ENCODE measurements around the gene ARID1A. TPM values are rescaled to one million over a fixed set of nuclear protein-coding genes. Genes with fewer than 3 reads are reported as not detected.

ARID1A gene
- total RNA-seq, 4 donors from 2014 or later = 53.3 to 77.2 (median 54.9) TPM

GRCh38 chr1:26692793-26693490, 2.9 kb upstream of the ARID1A start:
- peak overlapping the region; percentile 59 for H3K4me3 ChIP-seq (ENCODE audit: low read depth, poor library complexity, severe bottlenecking)
- DNase-seq (ENCODE audit: low spot score in 2 of 2) = peak; percentile 95 to 98
- no peak for TF ChIP-seq POLR2A (IDR thresholded peaks at IDR 0.05)
- TF ChIP-seq, protein P1, sequence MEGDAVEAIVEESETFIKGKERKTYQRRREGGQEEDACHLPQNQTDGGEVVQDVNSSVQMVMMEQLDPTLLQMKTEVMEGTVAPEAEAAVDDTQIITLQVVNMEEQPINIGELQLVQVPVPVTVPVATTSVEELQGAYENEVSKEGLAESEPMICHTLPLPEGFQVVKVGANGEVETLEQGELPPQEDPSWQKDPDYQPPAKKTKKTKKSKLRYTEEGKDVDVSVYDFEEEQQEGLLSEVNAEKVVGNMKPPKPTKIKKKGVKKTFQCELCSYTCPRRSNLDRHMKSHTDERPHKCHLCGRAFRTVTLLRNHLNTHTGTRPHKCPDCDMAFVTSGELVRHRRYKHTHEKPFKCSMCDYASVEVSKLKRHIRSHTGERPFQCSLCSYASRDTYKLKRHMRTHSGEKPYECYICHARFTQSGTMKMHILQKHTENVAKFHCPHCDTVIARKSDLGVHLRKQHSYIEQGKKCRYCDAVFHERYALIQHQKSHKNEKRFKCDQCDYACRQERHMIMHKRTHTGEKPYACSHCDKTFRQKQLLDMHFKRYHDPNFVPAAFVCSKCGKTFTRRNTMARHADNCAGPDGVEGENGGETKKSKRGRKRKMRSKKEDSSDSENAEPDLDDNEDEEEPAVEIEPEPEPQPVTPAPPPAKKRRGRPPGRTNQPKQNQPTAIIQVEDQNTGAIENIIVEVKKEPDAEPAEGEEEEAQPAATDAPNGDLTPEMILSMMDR (IDR thresholded peaks at IDR 0.05) = no peak
- intact Hi-C loops (cut with DNase I; ENCODE audit: low total_unique reads) = loop anchor here (10.0 kb wide), 1 partner anchor 92 kb away; the partner anchor contains the start of gene PIGV
- 1% methylated on average over 34 of the region's 34 CpGs for WGBS, 2 donors

DNA sequence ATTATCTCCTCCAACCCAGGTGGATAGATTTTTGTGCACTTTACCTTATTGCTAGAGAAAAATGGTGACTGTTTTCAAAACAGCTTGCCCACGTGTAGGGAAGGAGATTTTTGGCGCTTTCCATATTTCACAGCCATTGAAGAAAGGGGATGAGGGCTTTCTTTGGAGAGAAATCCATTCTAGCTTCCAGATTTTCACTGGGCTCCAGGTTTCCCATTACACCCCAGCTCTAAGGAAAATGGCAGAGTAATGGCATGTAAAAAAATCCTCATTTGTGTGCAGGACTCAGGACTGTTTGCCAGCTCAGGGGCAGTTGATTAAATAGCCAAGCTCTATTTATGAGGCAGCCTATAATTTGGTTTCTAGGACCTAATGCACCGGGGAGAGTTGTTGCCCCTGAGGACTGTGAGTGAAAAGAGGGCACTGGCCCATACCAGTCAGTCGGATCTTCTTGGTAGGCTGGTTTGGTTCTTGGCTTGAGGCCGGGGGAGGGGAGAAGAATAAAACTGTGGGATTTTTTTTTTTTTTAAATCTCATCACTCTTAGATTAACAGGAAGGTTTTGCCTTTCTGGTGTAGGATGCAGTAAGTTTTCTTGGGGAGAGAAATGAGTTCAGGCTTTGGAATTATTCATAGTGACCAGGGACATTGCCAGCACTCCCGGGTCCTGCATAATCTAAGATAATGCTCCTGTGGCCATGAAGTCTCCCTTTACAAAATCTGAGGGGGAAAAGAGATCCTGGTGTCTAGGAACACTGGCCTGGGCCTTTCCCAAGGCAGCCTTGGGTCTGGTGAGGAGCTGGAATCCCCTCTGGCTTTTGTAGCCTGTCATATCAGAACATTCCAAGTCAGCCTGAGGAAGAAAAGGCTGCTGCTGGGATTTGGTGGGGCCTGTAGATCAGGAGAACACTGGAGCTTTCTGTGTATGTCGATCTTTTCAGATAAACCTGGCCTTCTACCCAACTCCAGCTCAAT, 1.9 kb upstream of the ARID1A start:
- intact Hi-C loops (cut with DNase I; ENCODE audit: low total_unique reads) = loop anchor here (10.0 kb wide), 1 partner anchor 91 kb away; the partner anchor contains the start of gene PIGV
- H3K4me3 ChIP-seq (ENCODE audit: low read depth, poor library complexity, severe bottlenecking) = no peak overlapping the region
- TF ChIP-seq, protein P1 (IDR thresholded peaks at IDR 0.05) = no peak
- no peak for TF ChIP-seq POLR2A (IDR thresholded peaks at IDR 0.05)
- 16 to 17% methylated on average over 7 of the region's 7 CpGs for WGBS, 2 donors
- DNase-seq (ENCODE audit: low spot score in 2 of 2) = no peak

GRCh38 chr1:26694638-26695355, 1.0 kb upstream of the ARID1A start:
- TF ChIP-seq, protein P1 (IDR thresholded peaks at IDR 0.05) = no peak
- no peak for TF ChIP-seq POLR2A (IDR thresholded peaks at IDR 0.05)
- WGBS, 2 donors = 3 to 4% methylated on average over 14 of the region's 14 CpGs
- peak overlapping the region; percentile 17 for H3K4me3 ChIP-seq (ENCODE audit: low read depth, poor library complexity, severe bottlenecking)
- DNase-seq (ENCODE audit: low spot score in 2 of 2) = no peak
- intact Hi-C loops (cut with DNase I; ENCODE audit: low total_unique reads) = loop anchor here (10.0 kb wide), 1 partner anchor 90 kb away; the partner anchor contains the start of gene PIGV

DNA sequence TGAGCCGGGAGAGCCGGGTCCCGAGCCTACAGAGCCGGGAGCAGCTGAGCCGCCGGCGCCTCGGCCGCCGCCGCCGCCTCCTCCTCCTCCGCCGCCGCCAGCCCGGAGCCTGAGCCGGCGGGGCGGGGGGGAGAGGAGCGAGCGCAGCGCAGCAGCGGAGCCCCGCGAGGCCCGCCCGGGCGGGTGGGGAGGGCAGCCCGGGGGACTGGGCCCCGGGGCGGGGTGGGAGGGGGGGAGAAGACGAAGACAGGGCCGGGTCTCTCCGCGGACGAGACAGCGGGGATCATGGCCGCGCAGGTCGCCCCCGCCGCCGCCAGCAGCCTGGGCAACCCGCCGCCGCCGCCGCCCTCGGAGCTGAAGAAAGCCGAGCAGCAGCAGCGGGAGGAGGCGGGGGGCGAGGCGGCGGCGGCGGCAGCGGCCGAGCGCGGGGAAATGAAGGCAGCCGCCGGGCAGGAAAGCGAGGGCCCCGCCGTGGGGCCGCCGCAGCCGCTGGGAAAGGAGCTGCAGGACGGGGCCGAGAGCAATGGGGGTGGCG, 371 bp downstream of the ARID1A start:
- H3K4me3 ChIP-seq (ENCODE audit: low read depth, poor library complexity, severe bottlenecking) = peak overlapping the region; percentile 83
- no peak for TF ChIP-seq POLR2A (IDR thresholded peaks at IDR 0.05)
- TF ChIP-seq, protein P1 (IDR thresholded peaks at IDR 0.05) = no peak
- WGBS, 2 donors = 1% methylated on average over 16 to 62 of the region's 72 CpGs
- DNase-seq (ENCODE audit: low spot score in 2 of 2) = no peak
- intact Hi-C loops (cut with DNase I; ENCODE audit: low total_unique reads) = loop anchor here (10.0 kb wide), 1 partner anchor 89 kb away; the partner anchor contains the start of gene PIGV
